Mesothelial cell of epicardium (in vitro differentiated cells): ENCODE measurements around the gene CDT1. TPM values are rescaled to one million over a fixed set of nuclear protein-coding genes. Genes with fewer than 3 reads are reported as not detected.
A peak's percentile ranks its signal among the peaks of the same experiment; 100 is the strongest.

Source experiments
- DNase-seq, 2 experiments: peaks; one replicate each; pipeline ENCODE4 v3.0.0; 2021; ENCODE audit warnings: low spot score in 2 of 2; ENCODE audit not compliant: unreplicated experiment in 2 of 2
- H3K27ac Mint-ChIP-seq: 2 replicates; pipeline ENCODE4 v1.8.0; 2021; ENCODE audit warnings: mixed read lengths
- H3K27me3 Mint-ChIP-seq: 2 replicates; pipeline ENCODE4 v1.8.0; 2021; ENCODE audit warnings: low read depth, mixed read lengths
- H3K36me3 Mint-ChIP-seq: 2 replicates; pipeline ENCODE4 v1.8.0; 2021; ENCODE audit warnings: mixed read lengths
- H3K4me1 Mint-ChIP-seq: 2 replicates; pipeline ENCODE4 v1.8.0; 2021; ENCODE audit warnings: mixed read lengths
- H3K4me3 Mint-ChIP-seq: 2 replicates; pipeline ENCODE4 v1.8.0; 2021; ENCODE audit warnings: mild to moderate bottlenecking, moderate library complexity, mixed read lengths
- H3K9me3 Mint-ChIP-seq: 2 replicates; pipeline ENCODE4 v1.8.0; 2021; ENCODE audit warnings: mixed read lengths
- CTCF ChIP-seq: fragments of 200-600 bp; sonication (generic); IDR thresholded peaks from one replicate; pipeline ENCODE4 v1.5.0; 2021; ENCODE audit warnings: antibody characterized with exemption; ENCODE audit not compliant: unreplicated experiment
- total RNA-seq: library from RNA; stranded (reverse); gene quantifications from 3 replicates; pipeline ENCODE4 v1.2.1, GENCODE V29; 2021

Gene CDT1
- total RNA-seq, 1 donor from 2014 or later: 15.9 TPM

GRCh38 chr16:88779406-88780141 lies 24.0 kb upstream of the CDT1 start:
- Mint-ChIP-seq H3K27me3 (no peaks in the 10 kb centered on the region), H3K9me3 (no peaks in the 10 kb centered on the region), H3K4me1 (peaks cover 39% of the 10 kb centered on the region), H3K4me3 (no peak overlapping the region), H3K27ac (peak overlapping the region; percentile 21), H3K36me3 (no peaks in the 10 kb centered on the region)
- no peak for TF ChIP-seq CTCF
- no peak for DNase-seq

GRCh38 chr16:88780142-88781062 lies 23.2 kb upstream of the CDT1 start:
- Mint-ChIP-seq H3K4me3 (no peak overlapping the region), H3K27me3 (no peaks in the 10 kb centered on the region), H3K4me1 (peaks cover 39% of the 10 kb centered on the region), H3K36me3 (no peaks in the 10 kb centered on the region), H3K27ac (peak overlapping the region; percentile 25), H3K9me3 (no peaks in the 10 kb centered on the region)
- TF ChIP-seq CTCF: no peak
- DNase-seq: no peak

GRCh38 chr16:88781140-88782077 lies 22.2 kb upstream of the CDT1 start:
- Mint-ChIP-seq H3K4me3 (no peak overlapping the region), H3K36me3 (no peaks in the 10 kb centered on the region), H3K27ac (no peak overlapping the region), H3K27me3 (no peaks in the 10 kb centered on the region), H3K9me3 (no peaks in the 10 kb centered on the region), H3K4me1 (peaks cover 39% of the 10 kb centered on the region)
- TF ChIP-seq CTCF: no peak
- DNase-seq: no peak

GRCh38 chr16:88782454-88783390 lies 20.9 kb upstream of the CDT1 start:
- Mint-ChIP-seq H3K27ac (peak overlapping the region; percentile 89), H3K4me3 (peak overlapping the region; percentile 47), H3K27me3 (no peaks in the 10 kb centered on the region), H3K36me3 (no peaks in the 10 kb centered on the region), H3K4me1 (peaks cover 39% of the 10 kb centered on the region), H3K9me3 (no peaks in the 10 kb centered on the region)
- TF ChIP-seq CTCF: no peak
- no peak for DNase-seq
